Mesenchymal stem cell (in vitro differentiated cells and primary cell): ENCODE measurements around the gene RRBP1.

Experiments used
- DNase-seq: peaks from one replicate; pipeline ENCODE4 v3.0.0-alpha.2; 2013
- H2AFZ ChIP-seq: one replicate; pipeline ENCODE4 v1.6.1; 2013; ENCODE audit warnings: low read depth, mild to moderate bottlenecking, control low read depth, inconsistent platforms, low read length, moderate library complexity
- H2AK5ac ChIP-seq: 2 replicates; pipeline ENCODE4 v1.6.1; 2013; ENCODE audit warnings: low read length, moderate library complexity, mild to moderate bottlenecking, inconsistent platforms; ENCODE audit not compliant: severe bottlenecking
- H2BK120ac ChIP-seq: one replicate; pipeline ENCODE4 v1.6.1; 2013; ENCODE audit warnings: low read depth, mild to moderate bottlenecking, inconsistent platforms, low read length, moderate library complexity
- H2BK12ac ChIP-seq, 2 experiments: one replicate each; pipeline ENCODE4 v1.6.1; 2013; ENCODE audit warnings: inconsistent platforms in 2 of 2, low read length in 2 of 2, mild to moderate bottlenecking in 2 of 2, moderate library complexity in 2 of 2, control low read depth in 1 of 2
- H2BK15ac ChIP-seq: one replicate; pipeline ENCODE4 v1.6.1; 2013; ENCODE audit warnings: mild to moderate bottlenecking, low read depth, inconsistent platforms; ENCODE audit not compliant: poor library complexity, severe bottlenecking
- H2BK5ac ChIP-seq: 2 replicates; pipeline ENCODE4 v1.6.1; 2013; ENCODE audit warnings: low read depth, mild to moderate bottlenecking, low read length, control low read depth, inconsistent platforms; ENCODE audit not compliant: poor library complexity, severe bottlenecking
- H3K14ac ChIP-seq, 2 experiments: one replicate each; pipeline ENCODE4 v1.6.1; 2013; ENCODE audit warnings: inconsistent platforms in 2 of 2, low read length in 2 of 2, control low read depth in 1 of 2, mild to moderate bottlenecking in 1 of 2, moderate library complexity in 1 of 2
- H3K18ac ChIP-seq, 2 experiments: one replicate each; pipeline ENCODE4 v1.6.1; 2013; ENCODE audit warnings: inconsistent platforms in 2 of 2, low read length in 2 of 2, control low read depth in 1 of 2, low read depth in 1 of 2, mild to moderate bottlenecking in 1 of 2
- H3K23ac ChIP-seq, 2 experiments: one replicate each; pipeline ENCODE4 v1.6.1; 2013; ENCODE audit warnings: inconsistent platforms in 2 of 2, low read length in 2 of 2, mild to moderate bottlenecking in 2 of 2, moderate library complexity in 2 of 2, control low read depth in 1 of 2
- H3K27ac ChIP-seq: 2 replicates; pipeline ENCODE4 v1.5.1; 2013; ENCODE audit warnings: mild to moderate bottlenecking, moderate library complexity, low read length, control low read depth, inconsistent platforms; ENCODE audit not compliant: poor library complexity, severe bottlenecking
- H3K27me3 ChIP-seq, 2 experiments: 2 replicates each; pipeline versions ENCODE4 v1.6.1 to v1.7.0; 2013; ENCODE audit warnings: low read length in 2 of 2, mild to moderate bottlenecking in 2 of 2, moderate library complexity in 2 of 2, control low read depth in 1 of 2, inconsistent platforms in 1 of 2; ENCODE audit not compliant: control insufficient read depth in 1 of 2, insufficient read depth in 1 of 2
- H3K36me3 ChIP-seq, 2 experiments: 2 replicates each; pipeline versions ENCODE4 v1.6.1 to v1.7.0; 2013; ENCODE audit warnings: low read length in 2 of 2, control low read depth in 1 of 2, inconsistent platforms in 1 of 2, low read depth in 1 of 2, mild to moderate bottlenecking in 1 of 2; ENCODE audit not compliant: insufficient read depth in 2 of 2, control insufficient read depth in 1 of 2
- H3K4ac ChIP-seq, 2 experiments: one replicate each; pipeline ENCODE4 v1.6.1; 2013; ENCODE audit warnings: inconsistent platforms in 2 of 2, low read length in 2 of 2, mild to moderate bottlenecking in 2 of 2, moderate library complexity in 2 of 2, control low read depth in 1 of 2, low read depth in 1 of 2
- H3K4me1 ChIP-seq: 2 replicates; pipeline ENCODE4 v1.6.1; 2013; ENCODE audit warnings: low read depth, low read length, control low read depth; ENCODE audit not compliant: control insufficient read depth, insufficient read depth
- H3K4me2 ChIP-seq: 2 replicates; pipeline ENCODE4 v1.6.1; 2013; ENCODE audit warnings: low read length, mild to moderate bottlenecking, inconsistent platforms; ENCODE audit not compliant: poor library complexity, severe bottlenecking
- H3K4me3 ChIP-seq, 2 experiments: 2 replicates each; pipeline versions ENCODE4 v1.5.1 to v1.7.0; 2013; ENCODE audit warnings: low read length in 2 of 2, mild to moderate bottlenecking in 2 of 2, control low read depth in 1 of 2, low read depth in 1 of 2; ENCODE audit not compliant: insufficient read depth in 1 of 2
- H3K79me1 ChIP-seq: replicated peaks from 2 replicates; pipeline ENCODE4 v1.6.1; 2013; ENCODE audit warnings: mild to moderate bottlenecking, control low read depth, low read length, inconsistent platforms; ENCODE audit not compliant: poor library complexity, severe bottlenecking
- H3K9ac ChIP-seq: 2 replicates; pipeline ENCODE4 v1.7.0; 2013; ENCODE audit warnings: mild to moderate bottlenecking, low read length, moderate library complexity
- H3K9me3 ChIP-seq: 2 replicates; pipeline ENCODE4 v1.7.0; 2013; ENCODE audit warnings: mild to moderate bottlenecking, low read length; ENCODE audit not compliant: control insufficient read depth
- H4K8ac ChIP-seq: one replicate; pipeline ENCODE4 v1.6.1; 2013; ENCODE audit warnings: inconsistent platforms, mild to moderate bottlenecking, low read length, moderate library complexity
- H4K91ac ChIP-seq: one replicate; pipeline ENCODE4 v1.6.1; 2013; ENCODE audit warnings: mild to moderate bottlenecking, low read length, inconsistent platforms
- WGBS: methylation state at CpG from one replicate; pipeline ENCODE4 v1.1.7; 2013; ENCODE audit warnings: mixed read lengths; 5-methylcytosine and 5-hydroxymethylcytosine counted together

RRBP1 gene

GRCh38 chr20:17624551-17625245 is 57.3 kb downstream of the RRBP1 start:
- H3K14ac ChIP-seq, result no peak overlapping the region
- H3K4me2 ChIP-seq, result no peak overlapping the region
- H3K27me3 ChIP-seq, result no peaks in the 10 kb centered on the region
- no peak for DNase-seq
- H3K23ac ChIP-seq, result no peak overlapping the region
- H3K4ac ChIP-seq, result no peak overlapping the region
- no peak overlapping the region for H3K27ac ChIP-seq
- no peak overlapping the region for H3K9ac ChIP-seq
- H2BK15ac ChIP-seq, result no peak overlapping the region
- H2BK12ac ChIP-seq, result no peak overlapping the region
- H2AK5ac ChIP-seq, result no peak overlapping the region
- no peak overlapping the region for H4K8ac ChIP-seq
- H2BK5ac ChIP-seq, result no peak overlapping the region
- no peak overlapping the region for H3K4me3 ChIP-seq
- H3K36me3 ChIP-seq, result peaks cover 98 to 99% of the 10 kb centered on the region in 2 experiments
- no peak overlapping the region for H2AFZ ChIP-seq
- H3K9me3 ChIP-seq, result no peaks in the 10 kb centered on the region
- H3K4me1 ChIP-seq, result peaks cover 6% of the 10 kb centered on the region
- H4K91ac ChIP-seq, result no peak overlapping the region
- H3K18ac ChIP-seq, result no peak overlapping the region
- no peak overlapping the region for H2BK120ac ChIP-seq
- WGBS, result 91% methylated on average over 14 of the region's 15 CpGs
- peaks cover 63% of the 10 kb centered on the region for H3K79me1 ChIP-seq

DNA sequence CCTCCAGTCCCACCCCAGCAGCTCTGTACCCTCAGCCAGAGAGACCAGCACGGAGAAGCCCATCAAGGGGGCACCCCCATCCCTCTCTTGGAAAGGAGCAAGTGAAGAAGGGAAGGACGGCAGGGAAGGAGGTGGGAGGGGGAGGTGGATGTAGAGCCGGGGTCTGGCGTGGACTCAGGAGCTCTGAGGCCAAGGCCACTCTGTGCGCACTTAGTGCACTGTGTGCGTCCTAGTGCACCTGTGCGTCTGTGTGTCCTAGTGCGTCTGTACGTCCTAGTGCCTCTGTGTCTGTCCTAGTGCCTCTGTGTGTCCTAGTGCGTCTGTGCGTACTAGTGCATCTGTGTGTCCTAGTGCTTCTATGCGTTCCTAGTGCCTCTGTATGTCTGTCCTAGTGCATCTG is 58.0 kb downstream of the RRBP1 start:
- no peak overlapping the region for H3K4me2 ChIP-seq
- H3K79me1 ChIP-seq, result peaks cover 62% of the 10 kb centered on the region
- no peak overlapping the region for H2BK12ac ChIP-seq
- H2BK5ac ChIP-seq, result no peak overlapping the region
- no peak for DNase-seq
- H2BK15ac ChIP-seq, result no peak overlapping the region
- H3K4me1 ChIP-seq, result peaks cover 6% of the 10 kb centered on the region
- no peak overlapping the region for H3K14ac ChIP-seq
- no peaks in the 10 kb centered on the region for H3K27me3 ChIP-seq
- H2BK120ac ChIP-seq, result no peak overlapping the region
- H3K9ac ChIP-seq, result no peak overlapping the region
- no peak overlapping the region for H3K27ac ChIP-seq
- H4K91ac ChIP-seq, result no peak overlapping the region
- H3K18ac ChIP-seq, result no peak overlapping the region
- peaks cover 98 to 99% of the 10 kb centered on the region in 2 experiments for H3K36me3 ChIP-seq
- H3K4ac ChIP-seq, result no peak overlapping the region
- no peak overlapping the region for H3K4me3 ChIP-seq
- no peak overlapping the region for H4K8ac ChIP-seq
- H3K9me3 ChIP-seq, result no peaks in the 10 kb centered on the region
- H3K23ac ChIP-seq, result no peak overlapping the region
- 97% methylated on average over 12 of the region's 12 CpGs for WGBS
- no peak overlapping the region for H2AFZ ChIP-seq
- H2AK5ac ChIP-seq, result no peak overlapping the region

DNA sequence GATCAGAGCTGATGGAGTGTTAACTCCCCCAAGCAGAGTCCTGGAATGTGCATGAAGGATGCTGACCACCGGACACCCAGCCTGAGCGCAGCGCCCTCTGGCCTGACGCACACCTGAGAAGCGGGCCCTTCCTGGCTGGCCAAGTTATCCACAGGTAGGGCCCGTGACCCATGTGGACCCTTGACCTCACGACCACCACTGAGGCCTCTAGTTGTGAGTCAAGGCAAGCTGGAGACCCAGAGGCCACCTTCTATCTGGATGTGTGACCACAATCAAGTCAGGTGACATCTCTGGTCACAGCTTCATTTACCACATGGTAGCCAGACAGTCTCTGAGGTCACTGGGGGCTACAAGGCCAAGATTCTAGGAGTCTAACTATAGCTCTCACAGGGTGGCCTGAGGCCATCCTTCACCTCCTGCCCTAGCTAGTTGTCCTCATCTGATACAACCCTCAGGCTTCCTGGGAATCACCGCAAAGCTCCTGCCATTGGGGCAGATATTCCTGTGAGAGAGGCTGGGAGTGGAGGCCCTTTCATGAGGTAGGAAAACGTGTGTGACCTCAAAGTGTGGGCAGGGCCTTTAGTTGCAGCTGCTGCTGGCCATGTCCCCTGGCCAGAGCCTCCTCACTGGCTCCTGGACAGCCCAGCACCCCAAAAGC is 59.1 kb downstream of the RRBP1 start:
- Histone ChIP-seq H3K79me1 (peaks cover 60% of the 10 kb centered on the region), H2BK5ac (no peak overlapping the region), H3K23ac (no peak overlapping the region), H2AK5ac (no peak overlapping the region), H2AFZ (no peak overlapping the region), H2BK15ac (no peak overlapping the region), H3K36me3 (peaks cover 98 to 99% of the 10 kb centered on the region in 2 experiments), H3K9ac (no peak overlapping the region), H2BK12ac (no peak overlapping the region), H3K18ac (no peak overlapping the region), H3K9me3 (no peaks in the 10 kb centered on the region), H3K4me2 (no peak overlapping the region), H3K14ac (no peak overlapping the region), H3K4ac (no peak overlapping the region), H2BK120ac (no peak overlapping the region), H4K8ac (no peak overlapping the region), H3K4me1 (peaks cover 10% of the 10 kb centered on the region), H3K27ac (no peak overlapping the region), H4K91ac (no peak overlapping the region), H3K4me3 (no peak overlapping the region), H3K27me3 (no peaks in the 10 kb centered on the region)
- DNase-seq, result no peak
- WGBS, result 94% methylated on average over 8 of the region's 9 CpGs

- Histone ChIP-seq H3K9me3 (no peaks in the 10 kb centered on the region), H2AK5ac (no peak overlapping the region), H3K14ac (no peak overlapping the region), H3K9ac (no peak overlapping the region), H2BK120ac (no peak overlapping the region), H4K8ac (no peak overlapping the region), H2AFZ (no peak overlapping the region), H3K18ac (no peak overlapping the region), H3K4me1 (peaks cover 15% of the 10 kb centered on the region), H3K79me1 (peaks cover 65% of the 10 kb centered on the region), H3K27me3 (no peaks in the 10 kb centered on the region), H3K4ac (no peak overlapping the region), H4K91ac (no peak overlapping the region), H3K36me3 (peaks cover 99% of the 10 kb centered on the region in 2 experiments), H3K23ac (no peak overlapping the region), H2BK15ac (no peak overlapping the region), H3K4me2 (no peak overlapping the region), H3K27ac (no peak overlapping the region), H2BK5ac (no peak overlapping the region), H2BK12ac (no peak overlapping the region), H3K4me3 (no peak overlapping the region)
- no peak for DNase-seq
- WGBS, result 97% methylated on average over 11 of the region's 11 CpGs
Measured at GRCh38 chr20:17622086-17622850, 59.8 kb downstream of the RRBP1 start.
